K562 (cell line): ENCODE data around the gene CHST12. TPM values are rescaled to one million over a fixed set of nuclear protein-coding genes. Genes with fewer than 3 reads are reported as not detected.

Experiments
- ETV1 ChIP-seq: fragments of 450-650 bp; conservative IDR thresholded peaks from 2 replicates; pipeline ENCODE4 v1.6.1; 2016; ENCODE audit warnings: missing genetic modification characterization, control low read depth, low read depth, missing compliant biosample characterization
- FOXM1 ChIP-seq, 2 experiments: fragments of 450-650 bp in 1 of 2; sonication (generic) in 1 of 2; formaldehyde crosslinking in 1 of 2; IDR thresholded peaks; 2 replicates each; pipeline versions ENCODE4 v1.6.1 to v1.9.0; 2017 to 2022; ENCODE audit warnings: low read depth in 2 of 2, mild to moderate bottlenecking in 2 of 2, missing genetic modification reagents in 1 of 2, moderate library complexity in 1 of 2
- KLF1 ChIP-seq: fragments of 450-650 bp; IDR thresholded peaks from 2 replicates; pipeline ENCODE4 v1.6.1; 2016; ENCODE audit warnings: missing genetic modification characterization, missing compliant biosample characterization
- SMARCB1 ChIP-seq: IDR thresholded peaks from 2 replicates; pipeline ENCODE4 v1.6.1; 2011; ENCODE audit warnings: improper control_type of control experiment, low read depth; ENCODE audit not compliant: insufficient read length
- polyA plus RNA-seq, 8 experiments: library from polyadenylated mRNA; depleted of rRNA in 4 of 8; stranded (reverse) in 5 of 8; unstranded in 3 of 8; fragments of >200 nt; fragmentation: Nextera tagmentation in 2 of 8; fragmentation: Illumina TruSeq in 1 of 8; extraction: Ambion mirVana in 2 of 8; extraction: Trizol in 1 of 8; gene quantifications; 2 replicates each; pipeline versions ENCODE4 v1.2.1 to v1.2.3, GENCODE V29; 2011 to 2014; ENCODE audit warnings: inconsistent platforms in 1 of 8, missing spikeins in 1 of 8
- total RNA-seq, 7 experiments: library from RNA; depleted of rRNA in 6 of 7; stranded (reverse); fragments of >200 nt in 6 of 7; fragmentation: Illumina TruSeq in 2 of 7; extraction: Trizol in 2 of 7; gene quantifications; 2 replicates each; pipeline versions ENCODE4 v1.2.1 to v1.2.3, GENCODE V29; 2011 to 2021; ENCODE audit warnings: low replicate concordance in 1 of 7
- TF ChIP-seq, protein P1 (sequence below): fragments of 450-650 bp; IDR thresholded peaks from 2 replicates; pipeline ENCODE4 v1.6.1; 2016; ENCODE audit warnings: mild to moderate bottlenecking, moderate library complexity
- TF ChIP-seq, protein P2 (sequence below): fragments of 250-450 bp; sonication (Bioruptor Pico); IDR thresholded peaks from 2 replicates; pipeline ENCODE4 v1.4.0; 2020

Gene CHST12
- total and polyA plus RNA-seq, 9 of the 15 experiments (the other 6 are each of a cell fraction or from before 2014, with no cell fraction given): 0.18 to 19.8 (median 3.6) TPM

DNA sequence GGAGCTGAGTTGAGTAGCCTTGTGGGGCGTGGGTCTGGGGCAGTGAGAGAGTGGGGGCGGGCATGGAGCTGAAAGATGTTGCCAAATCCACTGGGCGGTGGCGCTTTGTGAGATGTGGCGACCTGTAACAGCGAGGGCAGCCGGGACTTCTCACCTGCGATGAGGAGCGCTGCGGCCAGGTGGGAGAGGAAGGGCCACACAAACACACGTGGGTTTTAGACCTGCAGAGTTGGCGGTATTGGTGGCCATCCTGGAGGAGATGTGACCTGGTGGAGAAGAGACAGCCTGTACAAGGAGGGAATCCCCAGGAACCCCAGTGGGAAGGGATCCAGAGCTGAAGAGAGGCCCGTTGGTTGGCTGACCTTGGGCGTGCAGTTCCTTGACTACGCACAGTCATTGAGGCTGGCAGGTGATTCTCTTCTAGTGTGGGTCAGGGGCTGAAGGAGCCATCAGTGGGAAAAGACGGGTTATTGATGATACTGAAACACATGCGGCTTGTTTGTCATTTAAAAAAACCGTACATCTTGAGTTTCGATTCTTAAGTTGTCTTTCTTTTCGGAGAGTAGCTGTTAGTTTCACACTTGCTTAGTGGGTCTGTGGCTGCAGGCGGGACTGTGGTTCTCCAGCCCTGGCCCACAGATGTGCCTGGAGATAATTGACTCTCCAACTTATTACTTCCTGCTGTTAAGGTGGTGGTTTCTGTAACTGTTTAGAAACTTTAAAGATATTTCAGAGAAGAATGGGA lies 2.4 kb downstream of the CHST12 start (continued):
- TF ChIP-seq ETV1 (tag) (peak; percentile 79), SMARCB1 (peak; percentile 38), FOXM1 (IDR thresholded peaks at IDR 0.05; ENCODE audit: low read depth) (peak; percentile 36; the same call in 1 of the 2 replicates), FOXM1 (CRISPR knock-in tag; IDR thresholded peaks at IDR 0.05; ENCODE audit: low read depth) (no peak), KLF1 (tag) (no peak)
- TF ChIP-seq, protein P1, sequence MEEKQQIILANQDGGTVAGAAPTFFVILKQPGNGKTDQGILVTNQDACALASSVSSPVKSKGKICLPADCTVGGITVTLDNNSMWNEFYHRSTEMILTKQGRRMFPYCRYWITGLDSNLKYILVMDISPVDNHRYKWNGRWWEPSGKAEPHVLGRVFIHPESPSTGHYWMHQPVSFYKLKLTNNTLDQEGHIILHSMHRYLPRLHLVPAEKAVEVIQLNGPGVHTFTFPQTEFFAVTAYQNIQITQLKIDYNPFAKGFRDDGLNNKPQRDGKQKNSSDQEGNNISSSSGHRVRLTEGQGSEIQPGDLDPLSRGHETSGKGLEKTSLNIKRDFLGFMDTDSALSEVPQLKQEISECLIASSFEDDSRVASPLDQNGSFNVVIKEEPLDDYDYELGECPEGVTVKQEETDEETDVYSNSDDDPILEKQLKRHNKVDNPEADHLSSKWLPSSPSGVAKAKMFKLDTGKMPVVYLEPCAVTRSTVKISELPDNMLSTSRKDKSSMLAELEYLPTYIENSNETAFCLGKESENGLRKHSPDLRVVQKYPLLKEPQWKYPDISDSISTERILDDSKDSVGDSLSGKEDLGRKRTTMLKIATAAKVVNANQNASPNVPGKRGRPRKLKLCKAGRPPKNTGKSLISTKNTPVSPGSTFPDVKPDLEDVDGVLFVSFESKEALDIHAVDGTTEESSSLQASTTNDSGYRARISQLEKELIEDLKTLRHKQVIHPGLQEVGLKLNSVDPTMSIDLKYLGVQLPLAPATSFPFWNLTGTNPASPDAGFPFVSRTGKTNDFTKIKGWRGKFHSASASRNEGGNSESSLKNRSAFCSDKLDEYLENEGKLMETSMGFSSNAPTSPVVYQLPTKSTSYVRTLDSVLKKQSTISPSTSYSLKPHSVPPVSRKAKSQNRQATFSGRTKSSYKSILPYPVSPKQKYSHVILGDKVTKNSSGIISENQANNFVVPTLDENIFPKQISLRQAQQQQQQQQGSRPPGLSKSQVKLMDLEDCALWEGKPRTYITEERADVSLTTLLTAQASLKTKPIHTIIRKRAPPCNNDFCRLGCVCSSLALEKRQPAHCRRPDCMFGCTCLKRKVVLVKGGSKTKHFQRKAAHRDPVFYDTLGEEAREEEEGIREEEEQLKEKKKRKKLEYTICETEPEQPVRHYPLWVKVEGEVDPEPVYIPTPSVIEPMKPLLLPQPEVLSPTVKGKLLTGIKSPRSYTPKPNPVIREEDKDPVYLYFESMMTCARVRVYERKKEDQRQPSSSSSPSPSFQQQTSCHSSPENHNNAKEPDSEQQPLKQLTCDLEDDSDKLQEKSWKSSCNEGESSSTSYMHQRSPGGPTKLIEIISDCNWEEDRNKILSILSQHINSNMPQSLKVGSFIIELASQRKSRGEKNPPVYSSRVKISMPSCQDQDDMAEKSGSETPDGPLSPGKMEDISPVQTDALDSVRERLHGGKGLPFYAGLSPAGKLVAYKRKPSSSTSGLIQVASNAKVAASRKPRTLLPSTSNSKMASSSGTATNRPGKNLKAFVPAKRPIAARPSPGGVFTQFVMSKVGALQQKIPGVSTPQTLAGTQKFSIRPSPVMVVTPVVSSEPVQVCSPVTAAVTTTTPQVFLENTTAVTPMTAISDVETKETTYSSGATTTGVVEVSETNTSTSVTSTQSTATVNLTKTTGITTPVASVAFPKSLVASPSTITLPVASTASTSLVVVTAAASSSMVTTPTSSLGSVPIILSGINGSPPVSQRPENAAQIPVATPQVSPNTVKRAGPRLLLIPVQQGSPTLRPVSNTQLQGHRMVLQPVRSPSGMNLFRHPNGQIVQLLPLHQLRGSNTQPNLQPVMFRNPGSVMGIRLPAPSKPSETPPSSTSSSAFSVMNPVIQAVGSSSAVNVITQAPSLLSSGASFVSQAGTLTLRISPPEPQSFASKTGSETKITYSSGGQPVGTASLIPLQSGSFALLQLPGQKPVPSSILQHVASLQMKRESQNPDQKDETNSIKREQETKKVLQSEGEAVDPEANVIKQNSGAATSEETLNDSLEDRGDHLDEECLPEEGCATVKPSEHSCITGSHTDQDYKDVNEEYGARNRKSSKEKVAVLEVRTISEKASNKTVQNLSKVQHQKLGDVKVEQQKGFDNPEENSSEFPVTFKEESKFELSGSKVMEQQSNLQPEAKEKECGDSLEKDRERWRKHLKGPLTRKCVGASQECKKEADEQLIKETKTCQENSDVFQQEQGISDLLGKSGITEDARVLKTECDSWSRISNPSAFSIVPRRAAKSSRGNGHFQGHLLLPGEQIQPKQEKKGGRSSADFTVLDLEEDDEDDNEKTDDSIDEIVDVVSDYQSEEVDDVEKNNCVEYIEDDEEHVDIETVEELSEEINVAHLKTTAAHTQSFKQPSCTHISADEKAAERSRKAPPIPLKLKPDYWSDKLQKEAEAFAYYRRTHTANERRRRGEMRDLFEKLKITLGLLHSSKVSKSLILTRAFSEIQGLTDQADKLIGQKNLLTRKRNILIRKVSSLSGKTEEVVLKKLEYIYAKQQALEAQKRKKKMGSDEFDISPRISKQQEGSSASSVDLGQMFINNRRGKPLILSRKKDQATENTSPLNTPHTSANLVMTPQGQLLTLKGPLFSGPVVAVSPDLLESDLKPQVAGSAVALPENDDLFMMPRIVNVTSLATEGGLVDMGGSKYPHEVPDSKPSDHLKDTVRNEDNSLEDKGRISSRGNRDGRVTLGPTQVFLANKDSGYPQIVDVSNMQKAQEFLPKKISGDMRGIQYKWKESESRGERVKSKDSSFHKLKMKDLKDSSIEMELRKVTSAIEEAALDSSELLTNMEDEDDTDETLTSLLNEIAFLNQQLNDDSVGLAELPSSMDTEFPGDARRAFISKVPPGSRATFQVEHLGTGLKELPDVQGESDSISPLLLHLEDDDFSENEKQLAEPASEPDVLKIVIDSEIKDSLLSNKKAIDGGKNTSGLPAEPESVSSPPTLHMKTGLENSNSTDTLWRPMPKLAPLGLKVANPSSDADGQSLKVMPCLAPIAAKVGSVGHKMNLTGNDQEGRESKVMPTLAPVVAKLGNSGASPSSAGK: 0 out of 2 replicates have a peak, but pooled peaks have one; percentile 51
- TF ChIP-seq, protein P2, sequence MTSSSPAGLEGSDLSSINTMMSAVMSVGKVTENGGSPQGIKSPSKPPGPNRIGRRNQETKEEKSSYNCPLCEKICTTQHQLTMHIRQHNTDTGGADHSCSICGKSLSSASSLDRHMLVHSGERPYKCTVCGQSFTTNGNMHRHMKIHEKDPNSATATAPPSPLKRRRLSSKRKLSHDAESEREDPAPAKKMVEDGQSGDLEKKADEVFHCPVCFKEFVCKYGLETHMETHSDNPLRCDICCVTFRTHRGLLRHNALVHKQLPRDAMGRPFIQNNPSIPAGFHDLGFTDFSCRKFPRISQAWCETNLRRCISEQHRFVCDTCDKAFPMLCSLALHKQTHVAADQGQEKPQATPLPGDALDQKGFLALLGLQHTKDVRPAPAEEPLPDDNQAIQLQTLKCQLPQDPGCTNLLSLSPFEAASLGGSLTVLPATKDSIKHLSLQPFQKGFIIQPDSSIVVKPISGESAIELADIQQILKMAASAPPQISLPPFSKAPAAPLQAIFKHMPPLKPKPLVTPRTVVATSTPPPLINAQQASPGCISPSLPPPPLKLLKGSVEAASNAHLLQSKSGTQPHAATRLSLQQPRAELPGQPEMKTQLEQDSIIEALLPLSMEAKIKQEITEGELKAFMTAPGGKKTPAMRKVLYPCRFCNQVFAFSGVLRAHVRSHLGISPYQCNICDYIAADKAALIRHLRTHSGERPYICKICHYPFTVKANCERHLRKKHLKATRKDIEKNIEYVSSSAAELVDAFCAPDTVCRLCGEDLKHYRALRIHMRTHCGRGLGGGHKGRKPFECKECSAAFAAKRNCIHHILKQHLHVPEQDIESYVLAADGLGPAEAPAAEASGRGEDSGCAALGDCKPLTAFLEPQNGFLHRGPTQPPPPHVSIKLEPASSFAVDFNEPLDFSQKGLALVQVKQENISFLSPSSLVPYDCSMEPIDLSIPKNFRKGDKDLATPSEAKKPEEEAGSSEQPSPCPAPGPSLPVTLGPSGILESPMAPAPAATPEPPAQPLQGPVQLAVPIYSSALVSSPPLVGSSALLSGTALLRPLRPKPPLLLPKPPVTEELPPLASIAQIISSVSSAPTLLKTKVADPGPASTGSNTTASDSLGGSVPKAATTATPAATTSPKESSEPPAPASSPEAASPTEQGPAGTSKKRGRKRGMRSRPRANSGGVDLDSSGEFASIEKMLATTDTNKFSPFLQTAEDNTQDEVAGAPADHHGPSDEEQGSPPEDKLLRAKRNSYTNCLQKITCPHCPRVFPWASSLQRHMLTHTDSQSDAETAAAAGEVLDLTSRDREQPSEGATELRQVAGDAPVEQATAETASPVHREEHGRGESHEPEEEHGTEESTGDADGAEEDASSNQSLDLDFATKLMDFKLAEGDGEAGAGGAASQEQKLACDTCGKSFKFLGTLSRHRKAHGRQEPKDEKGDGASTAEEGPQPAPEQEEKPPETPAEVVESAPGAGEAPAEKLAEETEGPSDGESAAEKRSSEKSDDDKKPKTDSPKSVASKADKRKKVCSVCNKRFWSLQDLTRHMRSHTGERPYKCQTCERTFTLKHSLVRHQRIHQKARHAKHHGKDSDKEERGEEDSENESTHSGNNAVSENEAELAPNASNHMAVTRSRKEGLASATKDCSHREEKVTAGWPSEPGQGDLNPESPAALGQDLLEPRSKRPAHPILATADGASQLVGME (CRISPR knock-in tag): no peak
